ENCODE measurements around the gene CRK. TPM values are rescaled to one million over a fixed set of nuclear protein-coding genes. Genes with fewer than 3 reads are reported as not detected.

Gene CRK
- total and polyA plus RNA-seq, 9 donors: 31.7 to 60.6 (median 43.3) TPM

GRCh38 chr17:1474402-1475189 lies 18.6 kb upstream of the CRK start:
- TF ChIP-seq POLR2A (IDR thresholded peaks at IDR 0.05) (no peak), EP300 (IDR thresholded peaks at IDR 0.05) (no peak)
- TF ChIP-seq, protein P1, sequence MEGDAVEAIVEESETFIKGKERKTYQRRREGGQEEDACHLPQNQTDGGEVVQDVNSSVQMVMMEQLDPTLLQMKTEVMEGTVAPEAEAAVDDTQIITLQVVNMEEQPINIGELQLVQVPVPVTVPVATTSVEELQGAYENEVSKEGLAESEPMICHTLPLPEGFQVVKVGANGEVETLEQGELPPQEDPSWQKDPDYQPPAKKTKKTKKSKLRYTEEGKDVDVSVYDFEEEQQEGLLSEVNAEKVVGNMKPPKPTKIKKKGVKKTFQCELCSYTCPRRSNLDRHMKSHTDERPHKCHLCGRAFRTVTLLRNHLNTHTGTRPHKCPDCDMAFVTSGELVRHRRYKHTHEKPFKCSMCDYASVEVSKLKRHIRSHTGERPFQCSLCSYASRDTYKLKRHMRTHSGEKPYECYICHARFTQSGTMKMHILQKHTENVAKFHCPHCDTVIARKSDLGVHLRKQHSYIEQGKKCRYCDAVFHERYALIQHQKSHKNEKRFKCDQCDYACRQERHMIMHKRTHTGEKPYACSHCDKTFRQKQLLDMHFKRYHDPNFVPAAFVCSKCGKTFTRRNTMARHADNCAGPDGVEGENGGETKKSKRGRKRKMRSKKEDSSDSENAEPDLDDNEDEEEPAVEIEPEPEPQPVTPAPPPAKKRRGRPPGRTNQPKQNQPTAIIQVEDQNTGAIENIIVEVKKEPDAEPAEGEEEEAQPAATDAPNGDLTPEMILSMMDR (IDR thresholded peaks at IDR 0.05): no peak
- H3K36me3 ChIP-seq: no peaks in the 10 kb centered on the region
- H3K27me3 ChIP-seq: no peaks in the 10 kb centered on the region
- WGBS, 3 donors: 83 to 85% (median 84%) methylated on average over 27 to 31 of the region's 31 CpGs
- H3K9me3 ChIP-seq: no peaks in the 10 kb centered on the region
- intact Hi-C loops (cut with DNase I): no loop called here
- no peak for DNase-seq
- no peaks in the 10 kb centered on the region for H3K4me1 ChIP-seq (ENCODE audit: insufficient read depth)
- no peak overlapping the region for H3K4me3 ChIP-seq
- no peak overlapping the region for H3K27ac ChIP-seq

GRCh38 chr17:1473841-1474240 lies 17.8 kb upstream of the CRK start:
- no peaks in the 10 kb centered on the region for H3K36me3 ChIP-seq

GRCh38 chr17:1473170-1473569 lies 17.1 kb upstream of the CRK start:
- Histone ChIP-seq H3K27me3 (no peaks in the 10 kb centered on the region), H3K4me1 (ENCODE audit: insufficient read depth) (no peaks in the 10 kb centered on the region), H3K9me3 (no peaks in the 10 kb centered on the region), H3K36me3 (no peaks in the 10 kb centered on the region), H3K4me3 (no peak overlapping the region), H3K27ac (no peak overlapping the region)
- WGBS, 3 donors: 71 to 81% (median 79%) methylated on average over 11 of the region's 11 CpGs
- TF ChIP-seq POLR2A (IDR thresholded peaks at IDR 0.05): no peak
- TF ChIP-seq EP300 (IDR thresholded peaks at IDR 0.05): no peak
- TF ChIP-seq, protein P1 (IDR thresholded peaks at IDR 0.05): no peak
- intact Hi-C loops (cut with DNase I): no loop called here
- DNase-seq: no peak

More at GRCh38 chr17:1473841-1474240, 17.8 kb upstream of the CRK start:
- Histone ChIP-seq H3K27ac (no peak overlapping the region), H3K4me3 (no peak overlapping the region), H3K27me3 (no peaks in the 10 kb centered on the region), H3K4me1 (ENCODE audit: insufficient read depth) (no peaks in the 10 kb centered on the region), H3K9me3 (no peaks in the 10 kb centered on the region)
- TF ChIP-seq, protein P1 (IDR thresholded peaks at IDR 0.05): no peak
- TF ChIP-seq POLR2A (IDR thresholded peaks at IDR 0.05) (no peak), EP300 (IDR thresholded peaks at IDR 0.05) (no peak)
- WGBS, 3 donors: 85 to 91% (median 89%) methylated on average over 10 of the region's 10 CpGs
- no peak for DNase-seq
- intact Hi-C loops (cut with DNase I): no loop called here

GRCh38 chr17:1471911-1472821 lies 16.1 kb upstream of the CRK start:
- H3K4me1 ChIP-seq (ENCODE audit: insufficient read depth): no peaks in the 10 kb centered on the region
- TF ChIP-seq POLR2A (IDR thresholded peaks at IDR 0.05): no peak
- TF ChIP-seq EP300 (IDR thresholded peaks at IDR 0.05): no peak
- TF ChIP-seq, protein P1 (IDR thresholded peaks at IDR 0.05): no peak
- H3K27me3 ChIP-seq: no peaks in the 10 kb centered on the region
- H3K27ac ChIP-seq: no peak overlapping the region
- DNase-seq: no peak
- no peaks in the 10 kb centered on the region for H3K36me3 ChIP-seq
- intact Hi-C loops (cut with DNase I): no loop called here
- H3K9me3 ChIP-seq: no peaks in the 10 kb centered on the region
- 85 to 91% (median 86%) methylated on average over 30 to 42 of the region's 42 CpGs for WGBS, 3 donors
- no peak overlapping the region for H3K4me3 ChIP-seq
